NCI-H146 (cell line): Measurements from ENCODE around the gene ZFP36L2.

Experiments
- DNase-seq: peaks from one replicate; lab custom pipeline; 2025; lab: John Stamatoyannopoulos, UW

ZFP36L2 gene, protein sequence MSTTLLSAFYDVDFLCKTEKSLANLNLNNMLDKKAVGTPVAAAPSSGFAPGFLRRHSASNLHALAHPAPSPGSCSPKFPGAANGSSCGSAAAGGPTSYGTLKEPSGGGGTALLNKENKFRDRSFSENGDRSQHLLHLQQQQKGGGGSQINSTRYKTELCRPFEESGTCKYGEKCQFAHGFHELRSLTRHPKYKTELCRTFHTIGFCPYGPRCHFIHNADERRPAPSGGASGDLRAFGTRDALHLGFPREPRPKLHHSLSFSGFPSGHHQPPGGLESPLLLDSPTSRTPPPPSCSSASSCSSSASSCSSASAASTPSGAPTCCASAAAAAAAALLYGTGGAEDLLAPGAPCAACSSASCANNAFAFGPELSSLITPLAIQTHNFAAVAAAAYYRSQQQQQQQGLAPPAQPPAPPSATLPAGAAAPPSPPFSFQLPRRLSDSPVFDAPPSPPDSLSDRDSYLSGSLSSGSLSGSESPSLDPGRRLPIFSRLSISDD

DNA sequence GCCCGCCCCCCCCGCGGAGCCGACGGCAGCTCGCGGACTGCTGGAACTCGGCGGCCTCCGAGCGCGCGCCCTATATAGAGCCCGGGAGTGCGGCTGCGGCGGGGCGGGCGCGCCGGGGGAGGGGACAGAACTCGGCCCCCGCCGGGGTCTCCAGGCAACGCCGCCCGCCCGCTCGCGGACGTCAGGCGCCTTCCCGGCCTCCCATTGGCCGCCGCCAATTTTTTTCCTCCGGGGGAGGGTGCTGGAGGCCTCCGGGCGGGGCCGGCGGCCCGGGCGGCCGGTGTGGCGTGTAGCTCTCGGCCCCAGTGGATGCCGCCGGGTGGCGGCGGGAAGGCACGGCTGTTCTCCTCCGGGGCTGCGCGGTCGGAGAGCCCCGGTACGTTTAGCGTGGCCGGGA is at the start of gene ZFP36L2:
Gene ZFP36L2 (minus strand): TSS at position 49 of the 397 bp plus-strand sequence. CDS start 291 bp downstream, outside the sequence.
- DNase-seq = peak; percentile 93

GRCh38 chr2:43274721-43275120 is 48.3 kb upstream of the ZFP36L2 start:
- DNase-seq = no peak

DNA sequence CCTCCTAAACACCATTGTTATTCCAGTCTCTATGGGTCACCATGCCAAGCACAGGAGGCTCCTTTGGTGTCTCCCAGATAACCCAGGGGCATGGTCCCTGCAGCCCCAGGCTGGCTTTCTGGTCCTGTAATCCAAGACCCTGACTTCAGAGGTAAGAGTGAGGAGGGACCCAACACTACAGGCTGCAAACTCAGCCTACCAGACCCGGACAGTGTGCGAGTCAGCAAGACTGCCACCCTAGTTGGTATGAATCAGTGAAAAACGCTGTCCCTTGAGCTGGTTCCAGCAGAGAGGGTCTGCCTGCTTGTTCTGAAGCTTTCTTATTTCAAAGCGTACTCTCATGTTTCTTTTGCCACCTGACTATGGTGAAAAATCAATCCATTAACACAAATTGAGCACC is 47.6 kb upstream of the ZFP36L2 start:
- no peak for DNase-seq

DNA sequence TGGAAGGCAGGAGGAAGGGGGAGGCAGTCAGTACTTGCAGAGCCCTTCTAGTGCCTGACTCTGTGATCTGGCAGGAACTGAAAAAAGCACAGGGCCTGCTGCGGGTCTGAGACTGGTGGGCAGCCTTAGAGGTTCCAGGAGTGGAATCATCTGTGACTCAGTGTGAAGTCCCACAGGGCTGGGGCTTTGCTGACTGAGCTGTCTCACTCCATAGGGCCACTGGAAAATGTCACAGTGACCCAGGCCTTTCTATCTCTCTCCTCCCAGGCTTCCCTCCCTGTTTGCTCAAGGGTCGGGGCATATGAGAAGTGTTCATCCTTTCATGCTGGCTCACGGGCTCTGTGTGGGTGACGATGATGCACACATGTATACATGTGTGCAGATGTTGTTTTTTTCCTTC is 47.1 kb upstream of the ZFP36L2 start:
- DNase-seq = no peak

DNA sequence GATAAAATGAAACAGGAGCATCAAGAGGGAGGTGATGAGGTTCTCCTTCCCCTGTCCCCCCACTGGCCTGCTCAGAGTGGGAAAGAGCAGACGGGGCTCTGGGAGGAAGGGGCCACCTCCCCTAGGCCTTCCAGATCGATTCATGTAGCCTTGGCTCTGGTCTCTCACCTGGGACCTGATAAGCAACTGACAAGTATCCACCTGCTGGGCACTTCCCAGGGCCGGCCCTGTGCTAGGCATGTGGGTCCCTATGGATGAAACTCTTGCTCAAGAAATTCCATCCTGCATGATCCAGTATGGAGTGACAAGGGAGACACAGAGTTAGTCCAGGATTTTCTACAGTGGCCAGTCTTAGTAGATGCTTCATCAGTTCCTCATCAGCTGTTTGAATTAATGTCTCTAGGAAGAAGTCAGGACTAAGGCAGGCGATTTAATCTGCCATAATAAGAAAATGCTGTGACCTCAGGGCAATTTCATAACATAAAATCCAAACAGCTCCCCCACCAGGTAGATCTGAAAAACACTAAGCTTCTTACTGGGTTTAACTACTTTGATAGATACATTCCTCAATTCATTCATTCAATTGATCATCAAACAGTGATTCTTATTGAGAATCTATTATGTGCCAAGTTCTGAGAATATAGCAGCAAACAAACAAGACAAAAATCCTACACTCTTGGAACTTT is 44.7 kb upstream of the ZFP36L2 start:
- DNase-seq = no peak

GRCh38 chr2:43270461-43270860 is 44.1 kb upstream of the ZFP36L2 start:
- DNase-seq = no peak

DNA sequence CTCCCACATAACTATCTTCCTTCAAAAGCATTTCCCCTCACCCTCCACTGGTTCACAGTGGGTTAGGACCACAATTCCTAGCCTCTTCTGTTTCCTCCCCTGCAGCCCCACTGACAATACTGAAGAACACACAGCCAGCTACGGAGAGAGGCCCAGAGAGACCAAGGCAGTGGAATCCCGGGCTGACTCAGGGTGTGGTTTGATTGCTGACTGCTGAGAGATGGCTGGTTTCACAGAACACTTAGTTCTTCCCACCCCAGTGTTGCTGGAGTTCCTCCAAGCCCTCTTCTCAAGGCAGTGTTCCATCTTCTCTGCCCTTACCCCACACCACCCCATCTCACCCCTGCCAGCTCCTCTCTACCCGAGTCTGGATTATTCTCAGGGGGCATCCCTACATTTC is 43.3 kb upstream of the ZFP36L2 start:
- no peak for DNase-seq

DNA sequence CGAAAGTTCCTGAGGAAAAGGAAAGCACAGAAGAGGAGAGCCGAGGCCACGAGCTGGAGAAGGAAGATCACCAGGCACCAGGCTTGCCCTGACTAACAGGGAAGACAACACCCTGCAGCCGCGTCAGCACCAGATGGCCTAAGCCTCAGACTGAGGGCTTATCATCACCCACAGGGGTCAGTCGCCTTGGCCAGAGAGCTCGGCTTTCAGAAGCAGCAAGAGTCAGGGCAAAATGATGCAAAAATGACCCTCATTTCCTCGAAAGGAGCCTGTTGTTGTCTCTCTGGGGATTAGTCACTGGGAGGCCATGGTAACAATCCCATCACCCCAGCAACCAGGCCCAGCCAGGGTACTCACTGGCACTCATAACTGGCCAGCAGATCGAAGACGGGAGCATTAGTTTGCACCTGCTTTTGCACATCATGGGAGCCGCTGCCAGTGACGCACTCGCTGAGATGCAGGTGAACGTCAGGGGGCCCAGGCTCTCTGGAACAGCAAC is 42.7 kb upstream of the ZFP36L2 start:
- peak; percentile 89 for DNase-seq

GRCh38 chr2:43268066-43268953 is 41.9 kb upstream of the ZFP36L2 start:
- no peak for DNase-seq

- no peak for DNase-seq
These were observed 41.0 kb upstream of the ZFP36L2 start for GRCh38 chr2:43267381-43267780.

DNA sequence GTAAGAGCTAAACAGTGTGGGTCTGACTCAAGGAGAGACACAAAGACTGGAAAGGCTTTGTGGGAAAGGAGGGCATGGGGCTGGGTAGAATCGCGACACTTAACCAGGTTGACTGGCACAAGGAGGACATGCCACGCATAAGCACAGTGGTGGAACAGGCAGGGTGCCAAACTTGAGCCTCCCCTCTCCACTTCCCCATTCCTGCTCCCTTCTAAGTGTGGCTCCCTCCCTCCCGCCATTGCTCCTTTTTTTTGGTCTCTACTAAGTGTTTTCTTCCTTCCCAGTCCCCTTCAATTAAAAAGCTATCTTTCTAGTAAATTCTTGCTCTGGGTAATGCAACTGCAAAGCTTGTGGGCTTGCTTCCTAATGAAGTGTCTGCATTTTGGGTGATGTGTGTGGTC is 40.3 kb upstream of the ZFP36L2 start:
- DNase-seq = no peak

DNA sequence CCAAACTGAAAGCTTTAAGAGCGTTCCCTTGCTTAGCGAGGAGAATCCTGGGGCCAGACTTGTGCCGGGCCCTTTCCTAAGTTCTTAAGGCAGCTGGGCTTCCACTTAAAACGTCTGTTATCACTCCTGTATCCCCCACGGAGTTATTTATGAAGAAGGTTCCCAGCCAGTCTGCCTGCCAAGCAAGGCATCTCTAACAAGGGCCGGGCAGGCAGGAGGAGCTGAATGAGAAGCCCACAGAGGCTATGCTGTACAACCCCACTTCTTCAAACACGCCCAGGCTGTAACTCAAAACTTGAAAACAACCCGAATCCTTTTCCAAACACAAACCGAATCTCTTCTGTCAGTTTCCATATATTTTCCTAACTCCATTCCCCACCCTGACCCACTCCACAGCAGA is 39.0 kb upstream of the ZFP36L2 start:
- DNase-seq = no peak

- DNase-seq = no peak
These were observed 38.6 kb upstream of the ZFP36L2 start for GRCh38 chr2:43265001-43265400.

GRCh38 chr2:43262951-43263350 is 36.5 kb upstream of the ZFP36L2 start:
- no peak for DNase-seq

DNA sequence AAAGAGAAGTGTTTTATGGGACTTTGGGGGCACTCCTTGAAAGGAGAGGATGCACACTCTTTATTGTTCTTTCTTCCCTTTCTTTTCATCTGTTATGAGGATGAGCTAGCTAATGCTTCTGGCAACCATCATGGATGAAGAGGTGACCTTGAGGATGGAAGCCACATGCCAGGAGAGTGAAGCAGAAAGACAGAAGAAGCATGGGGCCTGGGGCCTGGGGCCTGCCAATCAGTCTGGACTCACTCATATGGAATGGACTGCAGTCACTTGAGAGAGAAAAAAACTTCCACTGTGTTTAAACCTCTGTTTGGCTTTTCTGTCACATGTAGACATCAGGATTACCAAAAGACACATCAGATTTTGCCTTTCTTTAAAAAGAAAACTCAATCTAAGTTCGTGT is 35.8 kb upstream of the ZFP36L2 start:
- DNase-seq = no peak

DNA sequence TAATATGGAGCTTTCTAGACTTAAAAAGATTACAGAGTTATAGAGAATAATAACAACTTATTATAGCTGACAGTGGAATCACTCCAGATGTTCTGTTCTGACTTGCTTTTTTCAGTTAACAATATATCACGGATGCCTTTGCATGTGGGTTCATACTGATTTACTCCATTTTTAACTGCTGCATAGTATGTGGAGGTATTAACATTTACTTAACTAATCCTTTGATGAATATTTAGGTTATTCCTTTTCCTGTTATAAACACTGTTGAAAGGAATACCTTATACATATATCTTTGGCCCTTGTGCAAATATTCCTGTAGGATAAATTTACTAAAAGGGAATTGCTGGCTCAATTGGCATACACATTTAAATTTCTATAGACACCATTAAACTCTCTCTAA is 33.1 kb upstream of the ZFP36L2 start:
- no peak for DNase-seq

GRCh38 chr2:43258547-43259156 is 32.2 kb upstream of the ZFP36L2 start:
- no peak for DNase-seq

- peak; percentile 55 for DNase-seq
These were observed 29.0 kb upstream of the ZFP36L2 start for GRCh38 chr2:43255296-43255910.

- no peak for DNase-seq
These were observed 27.9 kb upstream of the ZFP36L2 start for GRCh38 chr2:43254331-43254730.

DNA sequence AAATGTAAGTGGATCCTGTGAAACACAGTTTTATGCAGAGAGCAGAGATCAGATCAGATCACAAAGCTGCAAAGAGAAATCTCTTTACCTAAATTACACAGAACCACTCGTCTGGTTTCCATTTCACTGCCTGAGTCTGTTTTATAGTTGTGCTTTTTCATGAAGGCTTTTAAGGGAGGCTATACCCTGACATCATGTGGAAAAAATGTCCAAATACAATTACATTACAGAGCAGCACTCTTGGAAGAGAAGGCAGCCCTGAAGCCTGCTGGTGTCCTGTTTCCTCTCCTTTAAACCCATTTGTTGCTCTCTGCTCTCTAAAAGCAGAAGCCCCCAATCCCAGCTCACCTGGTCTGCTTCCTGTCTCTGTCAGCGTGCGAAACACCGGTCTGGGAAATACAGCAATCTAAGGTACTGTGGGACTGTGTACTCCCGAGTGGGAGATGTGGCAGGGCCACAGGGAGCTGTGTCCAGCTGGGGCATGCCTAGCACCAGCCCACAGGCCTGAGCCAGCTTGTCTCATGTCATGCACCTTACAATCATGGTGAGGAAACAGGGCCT is 24.8 kb upstream of the ZFP36L2 start:
- DNase-seq = no peak

DNA sequence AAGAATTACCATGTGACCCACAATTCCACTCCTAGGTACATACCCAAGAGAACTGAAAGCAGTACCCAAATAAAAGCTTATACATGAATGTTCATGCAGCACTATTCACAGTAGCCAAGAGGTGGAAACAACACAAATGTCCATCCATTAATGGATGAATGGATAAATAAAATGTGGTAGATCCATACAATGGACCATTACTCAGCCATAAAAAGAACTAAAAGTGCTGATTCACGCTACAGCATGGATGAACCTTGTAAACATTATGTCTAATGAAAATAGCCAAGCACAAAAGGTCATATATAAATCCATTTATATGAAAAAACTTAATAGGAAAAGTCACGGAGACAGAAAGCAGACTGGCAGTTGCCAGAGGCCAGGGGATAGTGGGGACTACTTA is 23.6 kb upstream of the ZFP36L2 start:
- DNase-seq = no peak
